C4-2B (cell line): ENCODE data around the gene METTL22.

ENCODE experiments used
- ZFX ChIP-seq: fragments of 450-650 bp; IDR thresholded peaks from 2 replicates; pipeline ENCODE4 v1.6.1; 2017
- TF ChIP-seq, protein P1 (sequence below): fragments of 450-650 bp; conservative IDR thresholded peaks from 2 replicates; pipeline ENCODE4 v1.5.1; 2017; ENCODE audit warnings: mild to moderate bottlenecking

DNA sequence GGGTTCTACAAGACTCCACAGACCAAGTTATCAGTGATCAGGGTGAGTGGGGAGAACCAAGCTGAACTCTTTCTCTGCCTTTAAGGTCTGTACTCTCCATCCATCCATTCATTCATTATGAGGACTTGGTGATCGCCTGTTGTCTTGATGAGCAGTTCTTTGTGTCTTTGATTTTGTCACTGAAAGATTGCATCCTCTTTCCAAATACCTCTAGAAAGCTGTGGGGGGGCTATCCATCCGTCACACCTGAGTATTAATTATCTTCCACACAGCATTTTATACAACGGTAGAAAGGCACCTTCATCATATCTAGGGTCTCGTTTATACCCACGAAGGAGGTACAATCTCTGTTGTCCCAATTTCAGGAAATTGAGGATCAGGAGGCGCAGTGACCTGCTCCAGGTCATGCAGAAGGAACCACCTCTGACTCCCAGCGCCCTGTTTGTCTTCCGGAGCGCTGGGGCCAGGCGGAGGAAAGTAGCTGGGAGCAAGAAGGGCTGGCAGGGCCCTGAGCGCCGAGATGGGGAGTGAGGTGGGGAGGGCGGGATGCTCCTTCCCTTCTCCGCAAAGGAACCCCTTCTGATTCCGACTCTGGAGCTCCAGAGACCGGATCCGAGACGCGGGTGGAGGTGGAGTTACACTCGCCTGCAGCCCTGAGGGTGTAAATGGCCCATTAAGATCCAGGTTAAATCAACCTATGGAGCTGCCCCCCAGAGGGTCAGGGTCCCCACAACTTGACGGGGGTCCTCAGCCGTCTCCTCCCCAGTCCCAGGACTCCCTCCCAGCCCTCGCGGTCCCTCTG lies 52.3 kb downstream of the METTL22 start:
- TF ChIP-seq, protein P1, sequence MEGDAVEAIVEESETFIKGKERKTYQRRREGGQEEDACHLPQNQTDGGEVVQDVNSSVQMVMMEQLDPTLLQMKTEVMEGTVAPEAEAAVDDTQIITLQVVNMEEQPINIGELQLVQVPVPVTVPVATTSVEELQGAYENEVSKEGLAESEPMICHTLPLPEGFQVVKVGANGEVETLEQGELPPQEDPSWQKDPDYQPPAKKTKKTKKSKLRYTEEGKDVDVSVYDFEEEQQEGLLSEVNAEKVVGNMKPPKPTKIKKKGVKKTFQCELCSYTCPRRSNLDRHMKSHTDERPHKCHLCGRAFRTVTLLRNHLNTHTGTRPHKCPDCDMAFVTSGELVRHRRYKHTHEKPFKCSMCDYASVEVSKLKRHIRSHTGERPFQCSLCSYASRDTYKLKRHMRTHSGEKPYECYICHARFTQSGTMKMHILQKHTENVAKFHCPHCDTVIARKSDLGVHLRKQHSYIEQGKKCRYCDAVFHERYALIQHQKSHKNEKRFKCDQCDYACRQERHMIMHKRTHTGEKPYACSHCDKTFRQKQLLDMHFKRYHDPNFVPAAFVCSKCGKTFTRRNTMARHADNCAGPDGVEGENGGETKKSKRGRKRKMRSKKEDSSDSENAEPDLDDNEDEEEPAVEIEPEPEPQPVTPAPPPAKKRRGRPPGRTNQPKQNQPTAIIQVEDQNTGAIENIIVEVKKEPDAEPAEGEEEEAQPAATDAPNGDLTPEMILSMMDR: no peak
- no peak for TF ChIP-seq ZFX
